Body of pancreas (tissue), 4 donors: ENCODE results near the gene TMEM119.

ENCODE experiments used
- POLR2A ChIP-seq, 3 donors: fragments of 450-650 bp; IDR thresholded peaks; one replicate each; pipeline ENCODE4 v1.6.1; 2016; ENCODE audit warnings: antibody characterized with exemption in 3 of 3, mild to moderate bottlenecking in 2 of 3
- TF ChIP-seq, protein P1 (sequence below), 7 experiments: fragments of 450-650 bp in 4 of 7; fragments of 200-600 bp in 3 of 7; sonication (generic) in 3 of 7; IDR thresholded peaks; one replicate each; pipeline ENCODE4 v1.5.1; 2016 to 2019; ENCODE audit warnings: antibody characterized with exemption in 7 of 7

DNA sequence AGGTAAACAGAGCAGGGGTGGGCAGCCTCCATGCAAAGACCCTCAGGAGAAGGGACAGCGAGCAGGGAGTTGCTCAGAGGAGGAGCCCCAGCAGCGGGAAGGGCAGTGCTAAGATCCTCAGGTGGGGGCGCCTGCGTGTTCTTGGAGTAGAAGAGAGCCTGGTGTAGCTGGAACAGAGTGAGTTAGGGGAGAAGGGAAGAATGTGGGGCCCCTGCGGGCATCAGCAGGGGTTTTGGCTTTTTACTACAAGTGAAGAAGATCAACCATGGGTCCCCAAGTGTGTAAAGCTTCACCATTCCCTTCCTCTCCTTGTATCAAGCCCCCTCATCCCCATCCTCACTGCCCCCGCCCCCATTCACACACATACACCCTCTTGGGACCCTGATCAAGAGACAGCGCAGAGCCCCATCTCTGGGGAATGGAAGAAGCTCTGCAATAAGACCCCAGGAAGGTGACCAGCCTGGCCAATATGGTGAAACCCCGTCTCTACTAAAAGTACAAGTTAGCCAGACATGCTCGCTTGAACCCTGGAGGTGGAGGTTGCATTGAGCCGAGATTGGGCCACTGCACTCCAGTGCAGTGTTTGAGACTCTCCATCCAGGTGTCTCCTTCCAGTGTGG lies 10.2 kb upstream of the TMEM119 start:
- no peak for TF ChIP-seq POLR2A (IDR thresholded peaks at IDR 0.05)
- TF ChIP-seq, protein P1, sequence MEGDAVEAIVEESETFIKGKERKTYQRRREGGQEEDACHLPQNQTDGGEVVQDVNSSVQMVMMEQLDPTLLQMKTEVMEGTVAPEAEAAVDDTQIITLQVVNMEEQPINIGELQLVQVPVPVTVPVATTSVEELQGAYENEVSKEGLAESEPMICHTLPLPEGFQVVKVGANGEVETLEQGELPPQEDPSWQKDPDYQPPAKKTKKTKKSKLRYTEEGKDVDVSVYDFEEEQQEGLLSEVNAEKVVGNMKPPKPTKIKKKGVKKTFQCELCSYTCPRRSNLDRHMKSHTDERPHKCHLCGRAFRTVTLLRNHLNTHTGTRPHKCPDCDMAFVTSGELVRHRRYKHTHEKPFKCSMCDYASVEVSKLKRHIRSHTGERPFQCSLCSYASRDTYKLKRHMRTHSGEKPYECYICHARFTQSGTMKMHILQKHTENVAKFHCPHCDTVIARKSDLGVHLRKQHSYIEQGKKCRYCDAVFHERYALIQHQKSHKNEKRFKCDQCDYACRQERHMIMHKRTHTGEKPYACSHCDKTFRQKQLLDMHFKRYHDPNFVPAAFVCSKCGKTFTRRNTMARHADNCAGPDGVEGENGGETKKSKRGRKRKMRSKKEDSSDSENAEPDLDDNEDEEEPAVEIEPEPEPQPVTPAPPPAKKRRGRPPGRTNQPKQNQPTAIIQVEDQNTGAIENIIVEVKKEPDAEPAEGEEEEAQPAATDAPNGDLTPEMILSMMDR (IDR thresholded peaks at IDR 0.05): no peak
